ENCODE results near the gene WIPF2.
"Not testable (repeated sequence)": the region's sequence is repeated elsewhere in the genome, so short reads cannot be mapped to it uniquely, and the experiment has no call there.

The WIPF2 gene

DNA sequence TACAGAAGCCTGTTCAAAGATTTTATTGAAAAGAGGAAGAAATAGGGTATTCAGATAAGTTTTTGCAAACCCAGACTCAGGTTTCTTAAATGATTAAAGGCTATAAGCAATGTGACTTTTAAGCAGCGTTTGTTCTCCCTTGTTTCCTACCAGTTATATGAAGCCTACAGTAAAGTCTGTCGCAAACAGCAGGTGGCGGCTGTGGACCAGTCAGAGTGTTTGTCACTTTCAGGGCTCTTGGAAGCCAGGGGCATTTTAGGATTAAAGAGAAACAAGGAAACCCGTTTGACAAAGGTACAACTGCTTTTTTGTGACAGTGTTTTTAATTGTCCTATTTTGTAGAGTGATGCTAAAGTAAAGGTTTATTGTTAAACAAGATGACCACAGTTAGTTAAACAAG, 82.2 kb downstream of the WIPF2 start:
- Histone ChIP-seq H3K4me1 (peaks cover 27% of the 10 kb centered on the region), H3K9me3 (no peaks in the 10 kb centered on the region), H3K36me3 (peaks cover 43% of the 10 kb centered on the region), H3K27me3 (no peaks in the 10 kb centered on the region), H3K4me3 (ENCODE audit: low read depth, low read length) (no peak overlapping the region)
- TF ChIP-seq, protein P1, sequence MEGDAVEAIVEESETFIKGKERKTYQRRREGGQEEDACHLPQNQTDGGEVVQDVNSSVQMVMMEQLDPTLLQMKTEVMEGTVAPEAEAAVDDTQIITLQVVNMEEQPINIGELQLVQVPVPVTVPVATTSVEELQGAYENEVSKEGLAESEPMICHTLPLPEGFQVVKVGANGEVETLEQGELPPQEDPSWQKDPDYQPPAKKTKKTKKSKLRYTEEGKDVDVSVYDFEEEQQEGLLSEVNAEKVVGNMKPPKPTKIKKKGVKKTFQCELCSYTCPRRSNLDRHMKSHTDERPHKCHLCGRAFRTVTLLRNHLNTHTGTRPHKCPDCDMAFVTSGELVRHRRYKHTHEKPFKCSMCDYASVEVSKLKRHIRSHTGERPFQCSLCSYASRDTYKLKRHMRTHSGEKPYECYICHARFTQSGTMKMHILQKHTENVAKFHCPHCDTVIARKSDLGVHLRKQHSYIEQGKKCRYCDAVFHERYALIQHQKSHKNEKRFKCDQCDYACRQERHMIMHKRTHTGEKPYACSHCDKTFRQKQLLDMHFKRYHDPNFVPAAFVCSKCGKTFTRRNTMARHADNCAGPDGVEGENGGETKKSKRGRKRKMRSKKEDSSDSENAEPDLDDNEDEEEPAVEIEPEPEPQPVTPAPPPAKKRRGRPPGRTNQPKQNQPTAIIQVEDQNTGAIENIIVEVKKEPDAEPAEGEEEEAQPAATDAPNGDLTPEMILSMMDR (IDR thresholded peaks at IDR 0.05; ENCODE audit: low read depth, low read length) = peak; percentile 61
- DNase-seq = peak; percentile 60

DNA sequence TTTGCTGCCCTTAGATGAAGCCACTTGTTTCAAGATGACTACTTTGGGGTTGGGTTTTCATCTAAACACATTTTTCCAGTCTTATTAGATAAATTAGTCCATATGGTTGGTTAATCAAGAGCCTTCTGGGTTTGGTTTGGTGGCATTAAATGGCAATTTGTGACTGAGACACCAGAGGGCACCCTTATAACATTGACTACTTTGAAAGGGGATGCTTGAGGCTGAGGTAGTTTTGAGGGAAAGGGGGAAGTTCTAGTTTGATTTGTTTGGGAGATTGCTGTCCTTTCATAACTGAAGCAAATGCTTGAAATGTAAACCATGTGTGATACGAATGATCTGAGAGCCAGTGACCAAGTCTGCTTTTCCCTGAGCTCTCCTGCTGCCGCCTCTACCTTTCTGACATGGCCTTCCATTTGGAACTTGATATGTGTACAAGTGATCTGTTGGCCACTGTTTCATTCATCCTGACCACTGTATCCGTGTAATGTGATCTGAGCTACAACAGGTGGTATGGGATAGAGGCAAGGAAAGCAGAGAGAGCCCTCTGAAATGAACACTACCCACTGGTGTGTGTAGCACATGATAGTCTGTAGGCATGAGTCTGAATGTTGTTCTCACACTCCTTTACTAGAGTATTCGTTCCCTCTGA, 84.0 kb downstream of the WIPF2 start:
- TF ChIP-seq, protein P1 (IDR thresholded peaks at IDR 0.05; ENCODE audit: low read depth, low read length) = peak; percentile 87
- H3K9me3 ChIP-seq = no peaks in the 10 kb centered on the region
- no peaks in the 10 kb centered on the region for H3K27me3 ChIP-seq
- peak; percentile 64 for DNase-seq
- H3K4me3 ChIP-seq (ENCODE audit: low read depth, low read length) = no peak overlapping the region
- H3K36me3 ChIP-seq = peaks cover 28% of the 10 kb centered on the region
- H3K4me1 ChIP-seq = peaks cover 45% of the 10 kb centered on the region

DNA sequence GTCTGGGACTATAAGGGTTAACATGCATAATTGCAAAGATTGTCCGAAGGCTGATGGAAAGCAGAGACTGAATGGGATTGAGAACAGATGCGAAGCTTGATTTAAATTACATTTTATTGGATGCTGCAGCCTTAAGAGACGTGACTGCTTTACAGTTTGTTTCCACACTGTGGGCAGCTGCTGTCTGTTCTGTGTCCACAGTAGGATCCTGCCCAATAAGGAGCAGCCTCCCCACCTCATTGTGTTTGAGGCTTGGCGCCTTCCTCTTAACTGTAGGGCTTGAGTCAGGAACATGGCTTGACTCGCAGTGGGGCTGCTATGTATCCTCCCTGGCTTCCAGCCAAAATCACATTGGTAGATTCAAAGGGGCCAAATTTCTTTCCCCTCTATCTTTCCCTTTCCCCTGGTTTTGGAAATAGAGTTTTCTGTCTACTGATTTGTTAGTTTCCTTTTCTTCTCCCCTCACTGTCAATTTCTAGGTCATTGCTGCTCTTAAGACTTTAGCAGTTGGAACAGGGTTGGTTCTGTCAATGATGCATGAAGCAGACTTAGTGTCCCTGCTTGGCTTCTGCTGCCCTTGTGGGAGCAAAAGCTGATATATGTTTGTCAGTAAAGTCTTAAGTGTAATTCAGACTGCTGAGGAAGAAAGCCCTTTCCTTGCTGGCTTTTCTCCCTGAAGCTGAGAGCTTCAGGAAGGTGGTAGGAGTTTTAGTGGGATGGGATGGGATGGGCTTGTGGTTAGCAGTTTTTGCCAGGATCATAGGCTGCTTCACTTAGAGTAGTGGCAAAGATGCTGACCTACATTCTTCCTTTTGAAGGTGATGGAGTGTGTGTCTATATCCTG, 84.8 kb downstream of the WIPF2 start:
- H3K36me3 ChIP-seq = peaks cover 28% of the 10 kb centered on the region
- peak; percentile 75 for DNase-seq
- TF ChIP-seq, protein P1 (IDR thresholded peaks at IDR 0.05; ENCODE audit: low read depth, low read length) = no peak
- H3K27me3 ChIP-seq = no peaks in the 10 kb centered on the region
- H3K9me3 ChIP-seq = no peaks in the 10 kb centered on the region
- H3K4me1 ChIP-seq = peaks cover 52% of the 10 kb centered on the region
- H3K4me3 ChIP-seq (ENCODE audit: low read depth, low read length) = no peak overlapping the region

DNA sequence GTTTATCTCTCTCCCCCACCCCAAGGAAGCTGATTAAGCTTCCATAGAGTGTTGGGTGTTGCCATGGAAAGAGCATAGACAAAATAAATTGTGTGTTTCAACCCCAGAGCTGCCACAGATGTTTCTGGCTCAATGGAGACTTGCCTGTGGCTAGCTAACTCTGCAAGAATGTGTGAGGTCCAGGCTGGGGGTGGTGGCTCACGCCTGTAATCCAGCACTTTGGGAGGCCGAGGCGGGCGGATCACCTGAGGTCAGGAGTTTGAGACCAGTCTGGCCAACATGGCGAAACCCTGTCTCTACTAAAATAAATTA, 85.4 kb downstream of the WIPF2 start:
- H3K27me3 ChIP-seq; H3K9me3 ChIP-seq; DNase-seq; H3K4me3 ChIP-seq (ENCODE audit: low read depth, low read length): not testable (repeated sequence)
- Histone ChIP-seq H3K36me3 (peaks cover 25% of the 10 kb centered on the region), H3K4me1 (peaks cover 52% of the 10 kb centered on the region)

DNA sequence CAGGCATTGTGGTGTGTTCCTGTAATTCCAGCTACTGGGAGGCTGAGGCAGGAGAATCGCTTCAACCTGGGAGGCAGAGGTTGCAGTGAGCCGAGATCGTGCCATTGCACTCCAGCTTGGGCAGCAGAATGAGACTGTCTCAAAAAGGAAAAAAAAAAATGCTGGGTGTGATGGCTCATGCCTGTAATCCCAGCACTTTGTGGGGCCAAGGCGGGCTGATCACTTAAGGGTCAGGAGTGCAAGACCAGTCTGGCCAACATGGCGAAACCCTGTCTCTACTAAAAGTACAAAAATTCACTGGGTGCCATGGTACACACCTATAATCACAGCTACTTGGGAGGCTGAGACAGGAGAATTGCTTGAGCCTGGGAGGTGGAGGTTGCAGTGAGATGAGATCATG, 85.8 kb downstream of the WIPF2 start:
- H3K4me3 ChIP-seq (ENCODE audit: low read depth, low read length); DNase-seq; H3K27me3 ChIP-seq; H3K9me3 ChIP-seq: not testable (repeated sequence)
- peaks cover 23% of the 10 kb centered on the region for H3K36me3 ChIP-seq
- peaks cover 52% of the 10 kb centered on the region for H3K4me1 ChIP-seq

DNA sequence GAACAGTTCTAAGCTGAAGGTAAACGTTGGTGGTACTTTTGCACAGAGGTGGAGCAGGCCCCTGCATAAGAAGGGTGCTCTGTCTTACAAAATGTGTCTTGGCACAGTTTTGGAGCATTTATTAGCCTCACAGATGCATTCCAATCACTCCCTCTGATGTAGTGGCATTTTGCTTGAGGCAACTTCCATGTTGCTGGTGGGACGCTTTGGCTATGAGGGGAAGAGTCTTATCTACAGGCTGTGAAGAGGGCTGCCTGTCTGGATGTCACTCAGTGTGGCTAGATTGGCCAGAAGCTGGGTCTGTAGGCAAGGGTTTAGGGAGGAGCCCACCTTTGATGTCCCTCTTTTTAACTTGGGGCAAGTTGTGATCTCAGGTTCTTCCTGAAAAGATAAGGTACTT, 87.3 kb downstream of the WIPF2 start:
- no peaks in the 10 kb centered on the region for H3K27me3 ChIP-seq
- H3K9me3 ChIP-seq = no peaks in the 10 kb centered on the region
- TF ChIP-seq, protein P1 (IDR thresholded peaks at IDR 0.05; ENCODE audit: low read depth, low read length) = no peak
- peaks cover 15% of the 10 kb centered on the region for H3K36me3 ChIP-seq
- H3K4me3 ChIP-seq (ENCODE audit: low read depth, low read length) = 0 out of 2 replicates have a peak overlapping the region, but pooled peaks have one; percentile 9
- no peak for DNase-seq
- H3K4me1 ChIP-seq = peaks cover 63% of the 10 kb centered on the region
